GM21619 (cell line): ENCODE measurements around the gene OS9.
A peak's percentile ranks its signal among the peaks of the same experiment; 100 is the strongest.

ENCODE experiments used
- ATAC-seq: cut with Tn5 transposase; IDR thresholded peaks from one replicate; pipeline ENCODE4 v1.9.1; 2021; ENCODE audit not compliant: unreplicated experiment

The OS9 gene

DNA sequence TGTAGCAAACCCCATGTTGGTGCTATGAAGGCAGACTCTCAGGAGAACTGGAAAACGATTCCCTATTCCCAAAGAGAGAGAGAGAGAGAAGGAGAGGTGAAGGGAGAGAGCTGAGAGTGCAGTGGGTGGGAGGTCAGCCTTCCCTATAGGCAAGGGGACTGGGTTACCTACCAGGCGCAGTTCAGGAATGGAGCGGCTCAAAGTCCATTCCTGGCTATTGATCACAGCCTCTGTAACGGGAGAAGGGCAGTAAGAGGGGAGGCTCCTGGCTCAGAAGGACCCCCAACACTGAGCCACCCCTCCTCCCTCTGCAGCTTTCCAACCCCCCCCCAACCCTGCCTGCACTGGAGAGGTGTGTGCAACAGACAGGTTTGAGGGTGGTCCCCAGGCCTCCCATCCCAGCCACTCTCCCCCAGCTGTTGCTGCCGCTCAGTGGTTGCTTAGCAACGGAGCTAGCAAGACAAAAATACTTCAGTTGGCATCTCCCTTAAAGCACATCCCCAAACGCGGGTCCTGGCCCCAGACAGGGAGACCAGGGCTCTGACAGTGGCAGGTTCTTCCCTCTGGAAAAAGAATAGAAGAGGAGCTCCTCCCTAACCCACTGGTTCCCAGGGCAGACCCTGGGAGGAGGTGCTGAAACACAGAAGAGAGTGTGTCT lies 41.4 kb downstream of the OS9 start:
- no peak for ATAC-seq

DNA sequence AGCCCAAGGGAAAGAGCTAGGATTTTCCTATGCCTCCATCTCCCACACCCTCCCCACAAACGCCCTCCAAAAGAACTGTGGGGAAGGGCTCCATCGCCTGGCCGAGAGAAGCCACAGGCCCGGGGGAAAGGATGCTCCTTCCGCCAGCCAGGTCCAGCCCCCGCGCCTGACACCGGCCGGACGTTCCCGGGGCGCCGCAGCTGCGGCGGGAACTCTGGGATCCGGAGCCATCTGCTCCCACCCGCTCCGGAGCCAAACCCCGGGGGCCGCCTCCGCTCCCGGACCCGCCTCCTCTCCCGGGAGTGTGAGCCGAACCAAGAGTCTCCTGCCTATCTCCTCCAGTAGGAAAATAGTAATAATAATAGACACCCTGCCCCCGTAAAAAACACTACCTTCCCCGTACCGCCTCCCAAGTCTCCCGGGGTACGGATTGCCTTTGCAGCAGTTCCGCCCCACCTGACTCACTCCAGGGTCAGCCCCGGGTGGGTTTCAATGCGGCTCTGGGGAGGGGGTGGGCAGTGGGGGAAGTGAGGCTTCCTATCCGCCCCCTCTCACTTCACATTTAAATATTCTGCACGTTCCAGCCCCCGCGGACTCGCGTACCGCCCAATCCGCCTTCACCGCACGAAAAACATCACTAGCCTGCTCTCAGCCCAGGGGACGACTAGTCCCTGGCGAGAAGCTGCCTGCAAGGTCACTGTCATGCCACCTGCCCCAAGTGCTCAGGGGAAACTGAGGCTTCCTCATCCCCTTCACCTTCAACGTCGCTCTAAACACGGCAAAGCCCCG lies 42.2 kb downstream of the OS9 start:
- ATAC-seq = no peak

DNA sequence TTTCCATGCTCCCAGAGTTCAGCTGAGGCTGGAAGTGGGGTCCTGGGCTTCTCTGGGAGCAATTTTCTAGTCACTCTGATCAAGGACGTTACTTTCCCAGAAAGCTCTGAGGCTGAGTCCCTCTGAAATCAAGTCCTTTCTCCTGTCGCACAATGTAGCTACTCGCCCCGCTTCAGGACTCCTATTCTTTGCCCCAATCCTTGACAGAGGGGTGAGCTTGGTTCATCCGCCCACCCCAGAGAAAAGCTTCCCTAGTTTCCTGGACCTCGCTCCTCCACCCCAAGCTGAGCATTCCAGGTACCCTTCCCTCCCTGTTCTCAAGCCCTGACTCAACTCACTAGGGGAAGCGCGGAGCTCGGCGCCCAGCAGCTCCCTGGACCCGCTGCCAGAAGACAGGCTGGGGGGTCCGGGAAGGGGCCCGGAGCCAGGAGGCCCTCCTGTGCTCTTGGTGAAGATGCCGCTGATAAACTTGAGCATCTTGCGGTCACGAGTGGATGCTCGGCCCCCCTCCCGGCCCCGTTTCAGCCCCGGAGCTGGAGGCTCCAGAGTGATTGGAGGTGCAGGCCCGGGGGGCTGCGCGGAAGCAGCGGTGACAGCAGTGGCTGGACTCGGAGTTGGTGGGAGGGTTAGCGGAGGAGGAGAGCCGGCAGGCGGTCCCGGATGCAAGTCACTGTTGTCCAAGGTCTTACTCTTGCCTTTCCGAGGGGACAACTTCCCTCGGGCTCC lies 43.0 kb downstream of the OS9 start:
- no peak for ATAC-seq

DNA sequence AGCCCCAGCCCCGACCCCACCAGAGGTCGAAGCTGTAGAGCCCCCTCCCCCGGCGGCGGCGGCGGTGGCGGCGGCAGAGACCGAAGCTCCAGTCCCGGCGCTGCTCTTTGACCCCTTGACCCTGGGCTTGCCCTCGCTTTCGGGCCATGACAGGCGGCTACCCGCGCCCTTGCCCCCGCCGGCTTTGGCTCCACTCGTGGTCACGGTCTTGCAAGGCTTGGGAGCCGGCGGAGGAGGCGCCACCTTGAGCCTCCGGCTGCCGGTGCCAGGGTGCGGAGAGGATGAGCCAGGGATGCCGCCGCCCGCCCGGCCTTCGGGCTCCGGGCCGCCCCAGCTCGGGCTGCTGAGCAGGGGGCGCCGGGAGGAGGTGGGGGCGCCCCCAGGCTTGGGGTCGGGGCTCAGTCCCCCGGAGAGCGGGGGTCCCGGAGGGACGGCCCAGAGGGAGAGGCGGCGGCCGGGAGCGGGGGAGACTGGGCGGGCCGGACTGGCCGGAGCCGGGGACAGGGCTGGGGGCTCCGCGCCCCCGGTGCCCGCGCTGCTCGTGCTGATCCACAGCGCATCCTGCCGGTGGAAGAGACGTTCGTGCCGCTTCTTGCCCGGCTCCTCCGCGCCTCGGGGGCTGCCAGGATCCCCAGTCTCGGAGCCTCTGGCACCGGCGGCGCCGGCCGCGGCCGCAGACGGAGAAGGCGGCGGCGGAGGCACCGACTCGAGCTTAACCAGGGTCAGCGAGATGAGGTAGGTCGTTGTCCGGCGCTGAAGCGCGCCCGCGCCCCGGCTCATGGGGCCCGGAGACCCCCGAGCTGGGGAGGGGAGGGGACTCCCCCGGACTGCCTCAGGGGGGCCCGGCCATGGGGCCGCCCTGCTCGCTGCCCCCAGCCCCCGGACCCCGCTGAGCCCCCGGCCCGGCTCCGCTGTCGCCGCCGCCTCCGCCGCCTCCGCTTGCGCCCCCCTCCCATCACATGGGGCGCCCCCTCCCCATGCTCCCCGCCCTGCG lies 43.8 kb downstream of the OS9 start:
- ATAC-seq = no peak

DNA sequence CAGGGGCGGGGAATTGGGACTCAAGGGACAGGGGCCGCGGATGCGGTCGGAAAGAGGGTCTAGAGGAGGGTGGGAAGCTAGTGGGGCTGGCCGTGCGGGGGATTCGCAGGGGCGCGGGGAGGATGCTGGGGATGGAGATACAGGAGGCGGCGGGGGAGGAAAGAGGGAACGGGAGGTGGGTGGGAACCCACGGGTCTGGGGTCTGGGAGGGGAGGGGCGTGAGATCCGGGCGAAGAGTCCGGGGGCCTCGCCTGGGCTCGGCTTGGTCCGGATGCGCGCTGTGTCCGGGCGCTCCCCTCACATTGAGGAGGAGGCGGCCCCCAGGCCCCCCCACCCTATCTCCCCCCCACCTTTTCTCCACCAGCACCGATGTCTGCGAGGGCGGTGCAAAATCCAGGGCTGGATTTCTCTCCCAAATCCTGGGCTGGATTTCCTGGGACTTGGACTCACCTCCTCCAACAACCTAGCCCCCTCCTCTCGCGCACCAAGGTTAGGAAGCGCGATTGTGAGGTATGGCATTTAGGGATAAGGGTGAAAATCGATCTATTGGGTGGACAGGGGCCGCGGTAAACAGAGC lies 44.8 kb downstream of the OS9 start, which contains the start of gene AGAP2:
Gene AGAP2, minus strand, starts transcription at position 82 of the 577 bp plus-strand sequence. CDS start 496 bp downstream, outside the sequence.
- no peak for ATAC-seq

DNA sequence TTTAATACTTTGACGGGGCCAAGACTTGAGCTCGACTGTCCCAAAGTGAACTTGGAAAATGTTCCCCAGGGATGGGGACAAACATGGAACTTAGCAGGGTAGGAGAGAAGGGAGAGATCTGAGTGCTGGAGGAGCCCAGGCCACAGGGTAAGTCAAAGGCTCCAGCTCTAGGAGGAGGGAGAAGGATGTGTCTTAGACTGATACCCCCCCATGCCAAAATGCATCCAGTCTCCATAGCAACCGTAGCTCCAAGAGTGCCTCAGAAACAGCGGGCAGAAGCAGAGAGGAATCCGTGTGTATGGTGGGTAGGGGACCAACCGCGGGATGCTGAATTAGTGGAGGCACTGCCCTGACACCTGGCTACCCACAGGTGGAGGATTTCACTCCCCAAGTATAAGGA lies 45.5 kb downstream of the OS9 start:
- no peak for ATAC-seq

DNA sequence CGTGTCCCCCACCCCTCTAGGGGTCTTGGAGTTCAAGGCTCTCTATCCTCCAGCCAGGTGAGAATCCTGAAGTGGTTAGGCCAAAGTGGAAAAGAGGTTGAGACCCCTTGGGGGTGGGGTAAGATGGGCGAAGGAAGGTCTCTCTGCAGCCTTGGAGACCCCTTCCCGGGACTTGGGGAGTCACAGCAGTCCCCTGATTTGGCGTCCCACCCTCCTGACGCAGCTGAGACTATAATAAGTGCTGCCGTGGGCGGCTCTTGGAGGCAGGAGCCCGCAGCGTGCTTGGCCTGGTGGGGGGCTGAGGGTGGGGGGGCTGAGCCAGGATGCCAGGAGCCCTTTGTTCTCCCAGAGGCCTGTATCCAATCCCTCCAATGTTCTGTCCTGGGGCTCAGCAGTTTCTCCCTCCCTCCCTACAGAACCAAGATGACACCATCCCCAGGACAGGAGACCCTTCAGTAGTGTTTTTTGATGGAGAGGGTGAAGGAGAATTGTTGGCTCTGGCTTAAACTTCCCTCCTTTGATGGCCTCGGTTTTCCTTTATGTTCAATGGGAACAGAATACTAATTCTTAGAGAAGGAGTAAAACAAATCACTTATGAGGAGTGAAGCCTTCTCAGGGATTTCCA lies 46.1 kb downstream of the OS9 start:
- ATAC-seq = no peak

DNA sequence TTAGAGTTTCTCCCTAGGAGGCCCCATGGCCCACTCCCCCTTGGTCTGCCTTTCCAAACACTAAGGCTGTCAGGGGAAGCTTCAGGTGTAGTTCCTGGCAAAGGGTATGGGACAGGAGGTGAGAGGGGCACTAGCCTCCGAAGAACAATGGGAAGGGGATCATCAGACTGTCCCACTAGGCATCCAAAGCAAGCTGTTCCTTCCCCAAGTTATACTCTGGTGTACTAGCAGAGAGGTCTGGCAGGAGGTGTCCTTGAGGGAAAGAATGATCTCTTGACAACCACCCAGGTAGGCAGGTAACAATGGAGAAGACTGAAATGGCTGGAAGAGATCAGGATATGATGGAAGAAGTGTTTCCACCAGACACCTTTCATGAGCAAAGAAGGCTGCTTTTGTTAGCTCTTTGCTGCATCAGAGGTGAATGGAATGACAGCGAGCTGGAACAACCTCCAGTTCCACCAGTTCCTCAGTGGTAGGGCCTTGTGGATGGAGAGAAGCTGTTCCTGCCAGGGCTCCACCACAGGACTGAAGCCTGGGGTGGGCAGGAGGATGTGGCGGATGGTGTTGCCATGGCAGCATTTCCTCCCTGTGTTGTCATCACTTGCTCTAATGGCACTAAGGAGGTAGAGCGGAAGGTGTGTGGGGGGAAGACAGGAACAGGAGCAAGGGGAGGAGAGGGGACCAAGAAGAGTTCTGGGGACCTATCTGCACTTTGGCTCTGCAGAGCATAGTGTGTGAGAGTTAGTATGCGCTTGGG lies 46.9 kb downstream of the OS9 start:
- ATAC-seq = peak; percentile 52

DNA sequence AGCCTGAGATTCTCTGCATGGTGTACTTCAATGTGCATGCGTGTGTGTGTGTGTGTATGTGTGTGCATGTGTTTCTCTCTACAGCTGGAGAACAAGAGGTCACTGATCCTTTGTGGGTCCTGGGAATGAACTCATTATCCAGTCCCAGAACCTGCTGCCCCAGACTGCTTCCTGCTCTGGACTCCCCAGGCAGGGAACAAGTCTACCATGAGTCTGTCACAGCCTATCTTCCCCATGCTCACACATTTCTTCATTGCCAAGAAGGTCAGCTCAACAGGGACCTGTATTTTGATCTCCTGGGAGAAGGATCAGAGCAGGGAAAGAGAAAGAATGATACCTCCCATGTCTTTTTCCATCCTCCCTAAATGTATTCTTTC lies 47.5 kb downstream of the OS9 start:
- no peak for ATAC-seq

DNA sequence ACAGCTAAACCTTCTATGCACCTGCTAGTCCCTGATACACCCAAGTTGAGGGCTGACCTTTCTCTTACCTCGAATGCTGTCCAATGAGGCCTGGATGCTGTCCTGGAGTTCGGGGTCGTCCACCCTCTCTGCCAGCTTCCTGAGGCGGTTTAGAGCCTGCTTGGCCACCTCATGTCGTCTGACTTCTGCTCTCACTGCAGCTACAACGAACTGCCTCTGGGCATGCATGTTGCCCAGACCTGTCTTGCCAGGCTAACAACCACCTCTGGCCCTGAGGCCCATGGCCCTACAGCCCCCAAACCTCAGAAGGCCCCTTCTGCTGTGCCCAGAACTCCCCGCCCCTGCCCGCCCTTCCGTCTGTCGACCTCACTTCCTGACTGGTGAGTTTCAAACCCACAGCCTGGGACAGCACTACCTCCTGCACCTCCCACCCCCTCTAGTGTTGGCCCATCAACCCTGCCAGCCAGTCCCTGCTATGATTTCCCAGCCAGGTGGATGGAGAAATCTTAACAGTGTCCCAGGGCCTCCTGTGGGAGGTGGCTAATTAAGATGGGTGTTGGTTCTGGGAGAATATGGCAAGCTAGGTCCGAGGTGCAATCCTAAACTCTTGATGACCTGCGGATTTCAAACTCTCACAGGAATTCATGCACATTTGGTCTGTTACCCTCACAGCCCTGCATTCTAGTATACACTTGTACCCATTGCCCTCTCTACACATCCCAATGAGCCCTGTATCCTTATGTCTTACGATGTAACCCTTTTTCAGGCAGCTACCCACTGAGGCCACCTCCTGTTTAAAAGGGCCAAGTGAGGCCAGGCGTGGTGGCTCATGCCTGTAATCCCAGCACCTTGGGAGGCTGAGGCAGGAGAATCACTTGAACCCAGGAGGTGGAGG lies 48.2 kb downstream of the OS9 start:
- peak; percentile 47 for ATAC-seq

DNA sequence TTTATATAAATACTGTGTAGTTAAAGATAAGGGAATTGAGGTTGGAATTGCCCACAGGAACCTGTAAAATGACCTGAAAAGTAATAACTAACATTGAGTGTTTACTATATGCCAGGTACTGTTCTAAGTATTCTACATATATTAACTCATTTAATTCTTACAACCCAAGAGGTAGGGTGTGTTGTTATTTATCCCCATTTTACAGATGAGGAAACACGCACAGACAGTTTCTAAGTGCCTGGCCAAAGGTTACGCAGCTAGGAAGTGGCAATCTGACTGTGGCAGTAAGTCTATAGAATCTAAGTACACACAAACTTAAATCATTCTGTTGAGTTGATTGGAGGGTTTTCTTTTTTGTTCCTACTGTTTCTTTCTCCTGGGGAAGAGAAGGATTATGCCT lies 49.8 kb downstream of the OS9 start:
- ATAC-seq = no peak

DNA sequence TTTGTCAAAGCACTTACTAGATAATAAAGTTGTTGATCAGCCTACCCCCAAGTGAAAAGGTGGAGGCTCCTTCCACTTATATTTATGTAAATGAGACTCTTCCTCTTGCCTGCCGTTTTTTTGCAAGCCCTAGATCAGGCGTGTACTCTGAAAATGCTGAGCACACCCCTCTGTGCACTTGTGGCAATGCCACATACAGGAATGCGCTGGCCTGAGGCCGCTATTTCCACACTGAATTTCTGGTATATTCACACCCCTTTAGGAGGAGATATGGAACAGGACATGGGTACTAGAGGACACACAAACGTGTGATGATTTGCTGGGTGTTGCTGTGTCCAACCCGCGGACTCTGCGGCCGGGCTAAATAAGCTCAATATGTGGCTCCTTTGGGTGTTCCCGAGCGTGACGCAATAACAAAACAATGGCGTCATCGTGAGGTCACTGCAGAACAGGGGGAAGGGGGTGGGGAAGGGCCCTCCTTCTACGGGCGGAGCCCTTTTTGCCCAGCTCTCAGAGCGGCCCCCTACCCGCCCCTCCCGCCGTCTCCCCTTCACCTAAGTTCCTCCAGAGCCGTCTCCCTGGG lies 50.4 kb downstream of the OS9 start:
- peak; percentile 35 for ATAC-seq

DNA sequence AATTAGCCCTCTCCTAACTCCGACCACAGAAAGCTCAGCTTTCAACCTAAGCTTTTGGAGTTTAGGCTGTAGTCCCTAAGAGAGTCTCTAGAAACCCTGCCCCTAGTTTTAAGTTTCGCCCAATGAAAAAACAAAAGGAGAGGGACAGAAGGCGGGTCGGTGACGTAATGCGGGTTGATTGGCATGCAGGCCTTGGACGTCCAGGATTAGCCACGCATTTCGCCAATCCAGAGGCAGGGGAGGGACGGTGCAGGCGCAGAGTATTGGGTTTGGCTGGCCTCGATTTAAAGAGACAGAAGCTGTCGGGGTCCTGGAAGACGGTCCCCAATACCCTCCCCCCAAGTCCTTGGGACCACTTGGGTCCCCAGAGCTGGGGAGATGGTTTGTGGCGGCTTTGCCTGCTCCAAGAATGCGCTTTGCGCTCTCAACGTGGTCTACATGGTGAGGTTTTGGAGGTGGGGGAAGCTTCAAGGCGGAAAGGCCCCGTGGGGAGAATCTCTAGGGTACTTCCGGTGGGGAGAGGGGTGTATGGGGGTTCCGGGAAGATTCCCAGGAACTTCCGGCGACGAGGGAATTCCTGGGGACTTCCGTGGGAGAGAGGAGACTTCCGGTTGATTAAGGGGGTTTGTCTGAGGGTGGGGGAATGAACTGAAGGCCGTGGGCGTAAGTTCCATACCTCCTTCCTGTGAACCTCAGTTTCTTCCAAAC lies 51.0 kb downstream of the OS9 start, which contains the start of gene TSPAN31:
Gene TSPAN31, plus strand, starts transcription at position 263 of the 708 bp plus-strand sequence. Its CDS starts 116 bp downstream, at position 379.
- peak; percentile 80 for ATAC-seq

DNA sequence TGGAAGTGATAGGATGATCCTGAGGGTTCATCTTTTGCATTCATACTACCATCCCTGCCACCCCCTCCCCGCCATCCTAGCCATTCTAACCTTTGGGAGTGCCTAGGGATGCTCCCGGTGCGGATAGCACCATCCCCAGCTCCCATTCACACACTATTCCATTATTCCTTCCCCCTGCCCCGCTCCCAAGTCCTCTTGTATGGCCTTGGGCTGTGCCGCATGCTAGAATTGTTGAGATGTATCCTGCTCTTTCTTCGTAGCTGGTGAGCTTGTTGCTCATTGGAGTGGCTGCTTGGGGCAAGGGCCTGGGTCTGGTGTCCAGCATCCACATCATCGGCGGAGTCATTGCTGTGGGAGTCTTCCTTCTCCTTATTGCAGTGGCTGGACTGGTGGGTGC lies 51.6 kb downstream of the OS9 start:
- ATAC-seq = no peak

DNA sequence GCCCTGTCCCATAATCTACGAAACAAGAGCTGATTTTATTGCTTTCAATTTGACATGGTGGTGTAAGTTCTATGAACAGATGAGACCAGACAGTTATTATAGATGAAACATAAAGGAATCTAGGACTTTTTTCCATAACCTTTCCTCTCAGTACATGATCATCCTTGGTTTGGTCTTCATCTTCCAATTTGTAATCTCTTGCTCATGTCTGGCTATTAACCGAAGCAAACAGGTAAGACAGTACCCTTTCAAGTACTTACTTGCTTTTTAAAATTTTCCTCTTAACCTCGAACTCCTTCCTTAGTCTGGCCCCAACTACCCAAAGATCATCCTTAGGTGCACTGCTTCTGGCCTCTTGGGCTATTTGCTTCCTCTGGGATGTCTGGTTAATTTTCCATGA lies 52.1 kb downstream of the OS9 start:
- no peak for ATAC-seq

DNA sequence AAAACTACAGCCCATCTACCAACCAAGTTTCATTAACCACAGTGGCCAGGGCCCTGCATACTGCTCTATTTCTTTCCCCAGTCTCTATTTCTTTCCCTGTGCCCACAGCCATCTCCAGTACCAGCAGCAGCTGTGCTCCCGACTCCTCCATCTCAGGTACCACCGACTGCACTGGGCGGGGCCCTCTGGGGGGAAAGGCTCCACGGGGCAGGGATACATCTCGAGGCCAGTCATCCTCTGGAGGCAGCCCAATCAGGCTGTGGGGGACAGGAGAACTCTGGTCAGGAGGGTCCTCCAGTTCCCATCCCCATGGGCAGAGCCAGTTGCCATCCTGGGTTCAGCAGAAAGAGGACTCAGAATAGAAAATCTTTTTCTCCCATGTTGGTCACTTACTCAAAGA lies 55.1 kb downstream of the OS9 start:
- no peak for ATAC-seq
